GM18498 (cell line): ENCODE measurements around the gene TACSTD2.
"Not testable (repeated sequence)": the region's sequence is repeated elsewhere in the genome, so short reads cannot be mapped to it uniquely, and the experiment has no call there.

Experiments
- ATAC-seq: cut with Tn5 transposase; IDR thresholded peaks from one replicate; pipeline ENCODE4 v1.9.1; 2021; ENCODE audit warnings: mild to moderate bottlenecking, moderate library complexity; ENCODE audit not compliant: unreplicated experiment

Gene TACSTD2

GRCh38 chr1:58568271-58568860 is 8.7 kb downstream of the TACSTD2 start:
- ATAC-seq = no peak

- ATAC-seq = no peak
Measured at GRCh38 chr1:58566339-58566738, 10.7 kb downstream of the TACSTD2 start.

DNA sequence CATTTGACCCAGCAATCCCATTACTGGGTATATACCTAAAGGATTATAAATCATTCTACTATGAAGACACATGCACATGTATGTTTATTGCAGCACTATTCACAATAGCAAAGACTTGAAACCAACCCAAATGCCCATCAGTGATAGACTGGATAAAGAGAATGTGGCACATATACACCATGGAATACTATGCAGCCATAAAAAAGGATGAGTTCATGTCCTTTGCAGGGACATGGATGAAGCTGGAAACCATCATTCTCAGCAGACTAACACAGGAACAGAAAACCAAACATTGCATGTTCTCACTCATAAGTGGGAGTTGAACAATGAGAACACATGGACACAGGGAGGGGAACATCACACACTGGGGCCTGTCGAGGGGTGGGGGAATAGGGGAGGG is 13.3 kb downstream of the TACSTD2 start:
- ATAC-seq = not testable (repeated sequence)

DNA sequence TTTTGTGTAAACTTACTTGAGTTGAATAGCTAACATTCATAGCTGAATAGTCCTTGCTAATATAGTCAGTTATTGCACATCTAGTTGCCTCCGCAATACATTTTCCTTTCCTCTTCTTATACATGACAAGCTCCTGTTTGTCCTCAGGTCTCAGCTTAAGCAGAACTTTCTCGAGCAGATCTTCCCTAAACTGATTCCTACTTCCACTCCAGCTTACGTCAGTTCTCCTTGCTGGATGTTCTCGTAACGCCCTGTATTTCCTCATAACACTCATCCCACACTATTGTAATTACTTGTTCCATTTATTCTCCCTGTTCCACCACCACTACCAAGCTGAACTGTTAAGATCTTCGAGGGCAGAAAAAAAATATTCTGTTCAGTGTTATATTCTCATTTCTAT is 15.4 kb downstream of the TACSTD2 start:
- ATAC-seq = no peak

DNA sequence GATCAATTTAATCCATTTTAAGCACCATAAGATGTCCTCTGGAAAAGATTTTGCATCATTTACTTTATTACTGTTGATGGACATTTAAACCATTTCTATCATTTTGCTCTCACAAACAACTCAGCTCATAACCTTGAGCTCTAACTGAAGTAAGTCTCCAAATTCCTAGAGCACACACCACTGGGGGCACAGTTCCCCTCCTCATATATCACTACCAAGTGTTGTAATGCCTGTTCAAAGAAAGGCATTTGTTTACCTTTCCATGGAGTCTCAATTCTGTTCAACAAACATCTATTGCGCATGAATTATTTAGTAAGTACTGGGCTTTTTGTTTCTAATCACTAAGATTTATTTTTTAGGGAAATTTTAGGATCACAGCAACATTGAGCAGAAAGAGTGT is 21.7 kb downstream of the TACSTD2 start:
- no peak for ATAC-seq

DNA sequence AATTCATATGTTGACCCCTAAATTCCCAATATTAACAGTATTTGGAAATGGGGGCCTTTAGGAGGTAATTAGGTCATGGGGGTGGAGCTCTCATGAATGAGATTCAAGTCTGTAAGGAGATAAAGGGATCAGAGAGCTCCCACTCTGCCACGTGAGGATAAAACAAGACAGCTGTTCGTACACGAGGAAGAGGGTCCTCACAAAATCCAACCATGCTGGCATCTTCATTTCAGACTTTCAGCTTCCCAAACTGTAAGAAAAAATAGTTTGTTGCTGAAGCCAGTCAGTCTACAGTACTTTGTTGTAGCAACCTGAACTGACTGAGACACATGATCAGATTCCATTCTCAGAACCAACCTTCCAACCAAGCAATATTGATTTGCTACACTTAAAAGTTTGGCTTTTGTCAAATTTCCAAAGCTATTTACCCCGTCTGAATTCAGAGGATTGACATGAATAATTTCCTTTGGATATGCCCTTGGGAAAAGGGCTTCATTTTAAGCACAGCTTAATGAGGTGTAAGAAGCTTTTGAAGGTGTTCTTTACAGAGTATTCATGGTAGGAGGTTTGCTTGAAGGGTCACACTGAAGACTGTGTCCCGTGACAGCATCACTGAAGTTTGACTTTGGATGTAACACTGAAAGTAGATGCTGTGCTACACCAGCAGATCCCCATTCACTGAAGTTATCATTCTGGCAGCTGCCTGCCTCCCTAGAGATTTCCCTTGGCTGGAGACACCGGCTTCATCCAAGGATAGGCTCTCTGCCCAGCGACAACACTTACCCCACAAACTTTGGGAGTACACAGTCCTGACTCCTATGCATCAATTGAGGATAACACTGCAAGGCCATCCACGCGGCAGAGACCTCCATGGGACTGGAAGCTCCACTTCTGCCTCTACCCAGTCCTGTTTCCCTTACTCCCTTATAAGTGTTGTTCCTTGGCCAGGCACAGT is 25.6 kb downstream of the TACSTD2 start:
- no peak for ATAC-seq

DNA sequence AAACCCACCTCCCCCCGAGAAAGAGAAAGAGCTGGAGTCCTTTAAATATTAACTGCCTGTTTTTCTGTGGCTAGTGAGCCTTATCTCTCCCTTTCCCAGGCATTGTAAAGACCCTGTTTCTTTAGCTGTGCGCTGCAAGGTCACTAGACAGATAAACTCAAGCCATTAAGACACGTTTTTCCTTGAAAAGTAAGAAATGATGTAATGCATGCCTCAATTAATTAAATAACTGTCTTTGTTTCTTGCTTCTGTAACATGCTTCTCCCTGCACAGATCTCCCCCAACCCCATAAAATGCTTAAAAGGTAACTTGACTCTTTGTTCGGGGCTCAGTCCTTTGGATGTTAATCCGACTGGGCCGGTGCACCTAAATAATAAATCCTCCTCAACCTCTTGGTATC is 27.8 kb downstream of the TACSTD2 start:
- not testable (repeated sequence) for ATAC-seq

- ATAC-seq = no peak
Measured at GRCh38 chr1:58548371-58548770, 28.7 kb downstream of the TACSTD2 start.

DNA sequence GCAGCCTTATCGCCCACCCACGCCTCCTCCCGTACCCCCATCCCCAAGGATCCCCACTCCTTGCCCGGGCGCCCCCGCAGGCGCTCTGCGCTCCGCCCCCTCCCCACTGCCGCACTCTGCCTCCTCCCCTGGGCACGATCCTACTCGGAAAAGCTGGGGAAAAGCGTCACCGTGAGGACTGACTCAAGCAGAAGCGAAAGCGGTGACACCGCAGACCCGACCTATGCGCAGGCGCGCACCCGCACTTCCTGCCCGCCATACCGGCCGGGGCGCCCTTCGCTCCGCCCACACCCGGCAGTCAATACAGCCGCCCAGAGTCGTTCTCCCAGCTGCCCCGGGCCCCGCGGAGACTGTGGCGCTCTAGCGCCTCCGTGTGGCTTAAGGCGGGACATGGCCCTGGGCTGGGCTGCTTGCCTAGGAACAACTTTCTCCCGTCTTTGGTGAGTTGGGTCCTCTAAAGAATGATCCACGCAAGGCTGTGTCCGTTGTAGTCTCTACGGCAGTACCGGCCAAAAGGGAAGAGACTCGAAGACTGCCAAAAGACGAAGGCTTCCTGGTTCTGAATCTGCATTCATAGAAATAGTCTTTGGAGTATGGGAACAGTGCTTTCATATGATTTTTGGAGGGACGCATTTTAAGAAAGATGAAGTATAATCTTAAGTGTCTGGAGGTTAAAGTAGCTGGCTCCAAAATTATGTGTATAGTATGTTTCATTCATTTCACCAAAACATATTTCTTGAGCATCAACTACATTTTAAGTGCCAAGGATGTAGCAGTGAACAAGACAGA is 30.3 kb downstream of the TACSTD2 start, which contains the start of gene OMA1:
Gene OMA1 (minus strand): TSS at position 207 of the 789 bp plus-strand sequence. CDS start 7,432 bp downstream, outside the sequence.
- peak; percentile 97 for ATAC-seq

DNA sequence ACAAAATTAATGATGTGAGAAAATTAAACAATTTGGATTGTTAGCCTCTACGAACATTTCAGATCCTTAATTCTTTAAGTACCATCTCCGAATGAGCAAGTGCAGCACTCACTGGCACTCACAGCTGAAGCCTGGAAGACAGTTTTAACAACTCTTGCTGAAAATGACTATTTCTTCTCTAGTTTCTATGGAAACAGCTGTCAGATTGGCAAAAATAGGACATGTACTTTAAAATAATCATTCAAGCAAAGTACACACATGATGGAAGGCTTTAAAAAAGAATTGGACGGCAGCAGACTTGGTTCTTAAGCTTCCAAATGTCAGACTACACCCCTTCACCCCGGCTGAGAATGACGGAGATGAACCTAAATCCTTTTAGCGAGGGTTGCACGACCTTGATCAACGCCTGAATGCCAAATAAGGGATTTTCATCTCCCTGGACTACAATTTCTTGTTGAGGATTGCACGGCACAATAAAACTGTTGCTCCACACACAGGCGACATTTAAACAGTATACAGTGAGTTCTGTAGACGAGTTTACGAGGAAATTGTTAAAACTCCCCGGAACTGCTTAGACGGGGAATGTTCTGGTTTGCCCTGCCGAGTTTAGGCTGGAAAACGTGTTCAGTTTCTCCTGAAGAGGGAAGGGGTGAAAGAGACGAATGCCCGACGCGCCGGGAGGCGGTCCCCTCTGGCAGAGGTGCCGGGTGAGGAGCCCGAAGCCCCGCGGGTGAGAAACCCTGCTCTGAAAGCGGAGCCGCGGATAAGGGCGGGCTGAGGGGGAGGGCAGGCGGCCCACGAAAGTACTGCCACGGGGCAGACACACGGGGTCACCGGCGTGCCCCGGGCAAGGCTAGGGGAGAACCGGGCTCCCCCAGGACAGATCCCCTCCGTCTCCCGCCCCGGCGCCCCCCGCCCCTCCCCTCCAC is 31.2 kb downstream of the TACSTD2 start:
- ATAC-seq = peak; percentile 59

- ATAC-seq = no peak
Measured at GRCh38 chr1:58543260-58543659, 33.8 kb downstream of the TACSTD2 start.

DNA sequence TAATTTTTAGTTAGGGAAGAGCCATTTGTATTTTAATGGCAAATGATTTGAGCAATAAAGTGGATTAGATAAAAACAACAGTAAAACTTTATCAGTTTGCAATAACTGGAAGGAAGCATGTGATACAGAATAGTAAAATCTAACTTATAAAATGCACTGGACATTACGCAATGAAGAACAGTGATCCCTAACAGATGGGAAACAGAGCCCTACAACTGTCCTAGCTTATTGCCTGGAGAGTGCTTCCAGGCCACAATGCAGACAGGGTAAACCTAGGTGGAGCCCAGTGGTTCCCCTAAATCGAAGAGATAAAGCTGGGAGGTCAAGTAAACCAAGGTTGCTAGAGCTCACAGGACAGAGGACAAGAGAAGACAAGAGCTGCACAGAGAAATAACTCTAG is 37.5 kb downstream of the TACSTD2 start:
- no peak for ATAC-seq

- no peak for ATAC-seq
Measured at GRCh38 chr1:58538821-58539220, 38.2 kb downstream of the TACSTD2 start.

- not testable (repeated sequence) for ATAC-seq
Measured at GRCh38 chr1:58531842-58532241, 45.2 kb downstream of the TACSTD2 start.

GRCh38 chr1:58529284-58529683 is 47.8 kb downstream of the TACSTD2 start:
- no peak for ATAC-seq

DNA sequence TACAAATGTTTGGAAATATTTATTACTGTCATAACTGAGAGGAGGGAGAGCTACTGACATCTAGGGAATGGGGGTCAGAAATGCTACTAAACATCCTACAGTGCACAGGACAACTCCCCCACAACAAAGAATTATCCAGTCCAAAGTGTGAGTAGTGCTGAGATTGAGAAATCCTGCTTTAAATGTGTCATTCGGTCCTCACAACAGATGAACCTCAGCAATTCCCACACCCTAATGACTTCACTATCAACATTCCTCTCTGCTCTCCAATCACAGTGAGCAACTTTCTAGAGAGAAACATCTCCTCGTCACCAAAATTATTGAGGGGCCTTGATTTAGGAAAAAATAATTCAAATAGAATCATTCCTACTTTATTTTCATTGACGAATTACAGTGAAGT is 48.5 kb downstream of the TACSTD2 start:
- ATAC-seq = no peak
